Endothelial cell of umbilical vein (primary cell): Measurements from ENCODE around the gene PYURF. TPM values are rescaled to one million over a fixed set of nuclear protein-coding genes. Genes with fewer than 3 reads are reported as not detected.
A peak's percentile ranks its signal among the peaks of the same experiment; 100 is the strongest.

Experiments
- BruUV-seq: library from RNA; stranded (reverse); fragments of 400-500 nt; replicated peaks from 2 replicates; lab custom pipeline; 2021; lab: Mats Ljungman, UMichigan
- CTCF ChIA-PET: fragments of 300-600, 350-600 bp; sonication (Branson Sonifier 250); formaldehyde crosslinking; loops from one replicate; lab custom pipeline; 2021; ENCODE audit warnings: antibody characterized with exemption, inconsistent platforms; lab: Charles Lee
- POLR2A ChIA-PET: fragments of 300-600, 350-600 bp; sonication (Branson Sonifier 250); formaldehyde crosslinking; loops from one replicate; lab custom pipeline; 2021; ENCODE audit warnings: antibody characterized with exemption, inconsistent platforms; lab: Charles Lee
- DNase-seq: peaks from one replicate; pipeline ENCODE4 v3.0.0-alpha.2; 2011; ENCODE audit warnings: low read depth, low spot score
- FAIRE-seq: peaks from 2 replicates; lab custom pipeline; 2011; peaks lifted over from hg19 to GRCh38; lab: Jason Lieb, UNC
- H2AFZ ChIP-seq: 2 replicates; pipeline ENCODE4 v1.6.0; 2012; ENCODE audit warnings: low read depth, low read length, control low read depth, inconsistent platforms
- H3K27ac ChIP-seq: 2 replicates; pipeline ENCODE4 v1.5.1; 2011; ENCODE audit warnings: low read depth, mild to moderate bottlenecking, control low read depth, low read length, moderate library complexity; ENCODE audit not compliant: insufficient read depth
- H3K27me3 ChIP-seq, 2 experiments: 2 replicates each; pipeline versions ENCODE4 v1.6.0 to v1.6.1; 2011; ENCODE audit warnings: low read length in 2 of 2, mixed read lengths in 1 of 2; ENCODE audit not compliant: control insufficient read depth in 2 of 2, insufficient read depth in 2 of 2
- H3K36me3 ChIP-seq, 2 experiments: 2 replicates in 1 of 2; 3 replicates in 1 of 2; pipeline ENCODE4 v1.5.1; 2011; ENCODE audit warnings: low read length in 2 of 2, mild to moderate bottlenecking in 1 of 2, moderate library complexity in 1 of 2; ENCODE audit not compliant: control insufficient read depth in 2 of 2, insufficient read depth in 2 of 2; ENCODE audit errors: extremely low read depth in 1 of 2
- H3K4me1 ChIP-seq: 3 replicates; pipeline ENCODE4 v1.5.1; 2011; ENCODE audit warnings: mild to moderate bottlenecking, low read length; ENCODE audit not compliant: control insufficient read depth, insufficient read depth; ENCODE audit errors: extremely low read depth
- H3K4me2 ChIP-seq: 2 replicates; pipeline ENCODE4 v1.6.1; 2011; ENCODE audit warnings: low read length, control low read depth, mixed read lengths; ENCODE audit not compliant: insufficient read depth
- H3K4me3 ChIP-seq, 3 experiments: fragments of 200-600 bp in 1 of 3; sonication (generic), shearing (Covaris generic) in 1 of 3; replicated peaks in 1 of 3; 2 replicates each; pipeline ENCODE4 v1.5.1; 2011 to 2016; ENCODE audit warnings: control low read depth in 3 of 3, low read length in 3 of 3, mild to moderate bottlenecking in 2 of 3, inconsistent platforms in 1 of 3, low read depth in 1 of 3, moderate library complexity in 1 of 3; ENCODE audit not compliant: insufficient read depth in 1 of 3
- H3K79me2 ChIP-seq: 2 replicates; pipeline ENCODE4 v1.6.0; 2012; ENCODE audit warnings: low read length, inconsistent platforms; ENCODE audit not compliant: control insufficient read depth, insufficient read depth
- H3K9ac ChIP-seq: replicated peaks from 2 replicates; pipeline ENCODE3; 2011; ENCODE audit warnings: low read length, control low read depth; ENCODE audit not compliant: insufficient read depth; ENCODE audit errors: extremely low read depth
- H3K9me1 ChIP-seq: replicated peaks from 3 replicates; pipeline ENCODE4 v1.6.0; 2011; ENCODE audit warnings: mild to moderate bottlenecking, low read length; ENCODE audit not compliant: control insufficient read depth, insufficient read depth; ENCODE audit errors: extremely low read depth
- H3K9me3 ChIP-seq: replicated peaks from 2 replicates; pipeline ENCODE4 v1.5.1; 2012; ENCODE audit warnings: low read length, inconsistent platforms; ENCODE audit not compliant: control insufficient read depth, insufficient read depth
- H4K20me1 ChIP-seq: replicated peaks from 2 replicates; pipeline ENCODE3; 2011; ENCODE audit warnings: mild to moderate bottlenecking, low read length; ENCODE audit not compliant: control insufficient read depth, insufficient read depth; ENCODE audit errors: extremely low read depth
- EZH2 ChIP-seq: IDR thresholded peaks from 2 replicates; pipeline ENCODE4 v1.6.1; 2012; ENCODE audit warnings: borderline replicate concordance, low read depth, mild to moderate bottlenecking, moderate library complexity, low read length, inconsistent platforms; ENCODE audit not compliant: severe bottlenecking
- FOS ChIP-seq: IDR thresholded peaks from 2 replicates; pipeline ENCODE4 v1.6.1; 2011; ENCODE audit warnings: mild to moderate bottlenecking, low read length, moderate library complexity, borderline replicate concordance; ENCODE audit not compliant: insufficient read depth
- GATA2 ChIP-seq: IDR thresholded peaks from 2 replicates; pipeline ENCODE4 v1.7.0; 2011; ENCODE audit warnings: low read depth, mild to moderate bottlenecking, moderate library complexity, mixed read lengths, low read length; ENCODE audit not compliant: insufficient read length, insufficient read depth
- JUN ChIP-seq: IDR thresholded peaks from 2 replicates; pipeline ENCODE4 v1.6.1; 2011; ENCODE audit warnings: borderline replicate concordance, low read depth; ENCODE audit not compliant: insufficient read length, insufficient read depth
- MYC ChIP-seq: IDR thresholded peaks from one replicate; pipeline ENCODE4 v1.6.1; 2011; ENCODE audit warnings: mild to moderate bottlenecking, low read depth, low read length
- POLR2A ChIP-seq: IDR thresholded peaks from 2 replicates; pipeline ENCODE4 v1.6.1; 2012; ENCODE audit warnings: low read depth, mild to moderate bottlenecking, control low read depth, low read length
- POLR2AphosphoS5 ChIP-seq: IDR thresholded peaks from 2 replicates; pipeline ENCODE4 v1.6.1; 2012; ENCODE audit warnings: low read depth, mild to moderate bottlenecking, control low read depth, low read length, moderate library complexity; ENCODE audit not compliant: insufficient read depth
- dilution Hi-C: fragments of 300-500 bp; cut with MboI; formaldehyde crosslinking; loops from one replicate; pipeline ENCODE4 v1.15.0; 2019; ENCODE audit warnings: low sequenced_read_pairs; ENCODE audit not compliant: extremely low pct_ligation_motif_present
- intact Hi-C: fragments of 100-400 bp; cut with micrococcal nuclease; formaldehyde crosslinking; loops from one replicate; pipeline ENCODE4 v1.10.0; 2022
- polyA plus RNA-seq, 4 experiments: library from polyadenylated mRNA; depleted of rRNA in 3 of 4; stranded (reverse) in 3 of 4; unstranded in 1 of 4; fragments of >200 nt; gene quantifications; 2 replicates each; pipeline versions ENCODE4 v1.2.1 to v1.2.3, GENCODE V29; 2011 to 2012; ENCODE audit warnings: missing spikeins in 1 of 4
- total RNA-seq: library from RNA; stranded (reverse); gene quantifications from 2 replicates; pipeline ENCODE4 v1.2.3, GENCODE V29; 2021
- TF ChIP-seq, protein P1 (sequence below), 2 donors: IDR thresholded peaks; 1 replicate in 1 of 2; 2 replicates in 1 of 2; pipeline ENCODE4 v1.5.1; 2011; ENCODE audit warnings: low read length in 2 of 2, mild to moderate bottlenecking in 2 of 2, moderate library complexity in 2 of 2, control low read depth in 1 of 2, inconsistent platforms in 1 of 2, low read depth in 1 of 2; ENCODE audit not compliant: insufficient read depth in 1 of 2; ENCODE audit errors: extremely low read depth in 1 of 2
- TF ChIP-seq, protein P2 (sequence below): IDR thresholded peaks from 2 replicates; pipeline ENCODE4 v1.6.1; 2011; ENCODE audit not compliant: insufficient read depth, insufficient read length

PYURF gene
- total and polyA plus RNA-seq, 2 donors (not counting 3 experiments of a cell fraction or from before 2014, with no cell fraction given) = 59.1 to 79.7 TPM

DNA sequence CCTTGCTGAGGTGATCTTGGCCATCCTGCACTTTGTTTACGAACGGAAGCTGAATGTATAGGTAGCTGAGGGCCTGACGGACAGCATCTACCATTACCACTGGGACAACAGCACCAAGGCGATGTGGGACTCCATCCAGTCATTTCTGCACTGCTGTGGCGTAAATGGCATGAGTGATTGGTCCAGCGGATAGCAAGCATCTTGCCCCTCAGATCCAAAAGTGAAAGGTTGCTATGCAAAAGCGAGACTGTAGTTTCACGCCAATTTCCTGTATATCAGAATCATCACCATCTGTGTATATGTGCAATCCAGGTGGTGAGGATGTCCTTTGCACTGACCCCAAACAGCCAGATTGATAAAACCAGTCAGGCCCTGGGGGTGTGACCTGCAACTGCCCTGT lies 4.2 kb upstream of the PYURF start:
- Histone ChIP-seq H3K4me1 (peaks cover 22% of the 10 kb centered on the region), H3K4me3 (no peak overlapping the region), H3K9ac (no peak overlapping the region), H3K27ac (no peak overlapping the region), H3K4me2 (no peak overlapping the region), H2AFZ (no peak overlapping the region), H3K79me2 (peaks cover 14% of the 10 kb centered on the region), H3K36me3 (no peaks in the 10 kb centered on the region), H4K20me1 (no peaks in the 10 kb centered on the region), H3K9me1 (no peaks in the 10 kb centered on the region), H3K27me3 (no peaks in the 10 kb centered on the region), H3K9me3 (no peaks in the 10 kb centered on the region)
- intact Hi-C loops = loop anchor here (5.0 kb wide), 1 partner anchor 265 kb away; no protein-coding TSS in a partner anchor
- TF ChIP-seq POLR2AphosphoS5 (no peak), EZH2 (no peak), POLR2A (no peak)
- TF ChIP-seq, protein P1, sequence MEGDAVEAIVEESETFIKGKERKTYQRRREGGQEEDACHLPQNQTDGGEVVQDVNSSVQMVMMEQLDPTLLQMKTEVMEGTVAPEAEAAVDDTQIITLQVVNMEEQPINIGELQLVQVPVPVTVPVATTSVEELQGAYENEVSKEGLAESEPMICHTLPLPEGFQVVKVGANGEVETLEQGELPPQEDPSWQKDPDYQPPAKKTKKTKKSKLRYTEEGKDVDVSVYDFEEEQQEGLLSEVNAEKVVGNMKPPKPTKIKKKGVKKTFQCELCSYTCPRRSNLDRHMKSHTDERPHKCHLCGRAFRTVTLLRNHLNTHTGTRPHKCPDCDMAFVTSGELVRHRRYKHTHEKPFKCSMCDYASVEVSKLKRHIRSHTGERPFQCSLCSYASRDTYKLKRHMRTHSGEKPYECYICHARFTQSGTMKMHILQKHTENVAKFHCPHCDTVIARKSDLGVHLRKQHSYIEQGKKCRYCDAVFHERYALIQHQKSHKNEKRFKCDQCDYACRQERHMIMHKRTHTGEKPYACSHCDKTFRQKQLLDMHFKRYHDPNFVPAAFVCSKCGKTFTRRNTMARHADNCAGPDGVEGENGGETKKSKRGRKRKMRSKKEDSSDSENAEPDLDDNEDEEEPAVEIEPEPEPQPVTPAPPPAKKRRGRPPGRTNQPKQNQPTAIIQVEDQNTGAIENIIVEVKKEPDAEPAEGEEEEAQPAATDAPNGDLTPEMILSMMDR (IDR thresholded peaks at IDR 0.05; ENCODE audit: extremely low read depth in 1 of 2, insufficient read depth in 1 of 2, low read depth in 1 of 2, low read length in 2 of 2) = no peak
- BruUV-seq = no TSS peak
- FAIRE-seq (no peak), DNase-seq (no peak)
- ChIA-PET CTCF (interaction anchor here (1.2 to 6.8 kb wide), 8 partner anchors 12 to 498 kb away, joined by 3 to 72 read pairs (median 19); no protein-coding TSS in a partner anchor), POLR2A (no interaction called here)
- dilution Hi-C loops = no loop called here

DNA sequence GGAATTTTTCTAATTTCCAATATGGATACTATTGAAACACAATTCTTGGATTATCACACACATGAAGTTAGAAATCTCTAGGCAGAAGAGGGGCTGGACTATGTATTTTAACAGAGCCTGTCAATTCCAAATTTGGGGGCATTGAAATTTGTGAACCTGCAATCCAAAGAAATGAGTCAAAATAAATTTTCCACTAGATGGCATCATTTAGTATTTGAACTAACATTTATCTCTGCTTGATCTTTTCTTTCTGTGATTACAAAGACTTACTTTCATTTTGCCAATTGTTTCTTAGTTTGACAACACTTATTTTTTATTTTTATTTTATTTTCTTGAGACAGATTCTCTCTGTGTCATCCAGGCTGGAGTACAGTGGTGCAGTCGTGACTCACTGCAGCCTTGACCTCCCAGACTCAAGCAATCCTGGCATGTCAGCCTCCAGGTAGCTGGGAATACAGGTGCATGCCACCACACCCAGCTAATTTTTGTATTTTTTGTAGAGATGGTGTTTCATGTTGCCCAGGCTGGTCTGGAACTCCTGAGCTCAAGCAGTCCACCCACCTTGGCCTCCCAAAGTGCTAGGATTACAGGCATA lies 2.7 kb upstream of the PYURF start:
- no peaks in the 10 kb centered on the region for H3K9me1 ChIP-seq
- FAIRE-seq (peak; percentile 82), DNase-seq (peak; percentile 15)
- no peak overlapping the region for H3K9ac ChIP-seq
- H3K4me2 ChIP-seq = no peak overlapping the region
- dilution Hi-C loops = no loop called here
- H2AFZ ChIP-seq = no peak overlapping the region
- H4K20me1 ChIP-seq = no peaks in the 10 kb centered on the region
- CTCF ChIA-PET = interaction anchor here (0.7 to 6.8 kb wide), 14 partner anchors 11 to 499 kb away, joined by 3 to 72 read pairs (median 5); partner anchors contain the start of gene HERC3
- TF ChIP-seq, protein P1 (IDR thresholded peaks at IDR 0.05; ENCODE audit: extremely low read depth in 1 of 2, insufficient read depth in 1 of 2, low read depth in 1 of 2, low read length in 2 of 2) = peak in 1 of 2 donors; percentile 1
- TF ChIP-seq EZH2 = no peak
- TF ChIP-seq POLR2AphosphoS5 = no peak
- peak; percentile 7 for TF ChIP-seq FOS
- TF ChIP-seq MYC = no peak
- TF ChIP-seq POLR2A = no peak
- peak; percentile 53 for TF ChIP-seq GATA2
- TF ChIP-seq JUN = no peak
- TF ChIP-seq, protein P2, sequence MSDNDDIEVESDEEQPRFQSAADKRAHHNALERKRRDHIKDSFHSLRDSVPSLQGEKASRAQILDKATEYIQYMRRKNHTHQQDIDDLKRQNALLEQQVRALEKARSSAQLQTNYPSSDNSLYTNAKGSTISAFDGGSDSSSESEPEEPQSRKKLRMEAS = no peak
- POLR2A ChIA-PET = interaction anchor here (0.7 kb wide), 1 partner anchor 307 kb away, joined by 4 read pairs; no protein-coding TSS in a partner anchor
- H3K36me3 ChIP-seq = peaks cover 0 to under 1% of the 10 kb centered on the region in 2 experiments
- no peaks in the 10 kb centered on the region for H3K27me3 ChIP-seq
- peaks cover 26% of the 10 kb centered on the region for H3K79me2 ChIP-seq
- intact Hi-C loops = loop anchor here (5.0 kb wide), 1 partner anchor 266 kb away; no protein-coding TSS in a partner anchor
- no TSS peak for BruUV-seq
- H3K27ac ChIP-seq = no peak overlapping the region
- H3K9me3 ChIP-seq = no peaks in the 10 kb centered on the region
- H3K4me1 ChIP-seq = peaks cover 16% of the 10 kb centered on the region
- H3K4me3 ChIP-seq = no peak overlapping the region
